Measurements from ENCODE around the gene FAM3A. TPM values are rescaled to one million over a fixed set of nuclear protein-coding genes. Genes with fewer than 3 reads are reported as not detected.

Gene FAM3A
- total RNA-seq, 1 donor from 2014 or later: 29.6 TPM

- no peaks in the 10 kb centered on the region for H3K9me3 Mint-ChIP-seq (ENCODE audit: unreplicated experiment)
Observed at GRCh38 chrX:154467556-154467955, 48.5 kb downstream of the FAM3A start.

GRCh38 chrX:154466907-154467306, 49.1 kb downstream of the FAM3A start:
- no peak for TF ChIP-seq CTCF (IDR thresholded peaks at IDR 0.05; ENCODE audit: unreplicated experiment)
- no peaks in the 10 kb centered on the region for H3K9me3 Mint-ChIP-seq (ENCODE audit: unreplicated experiment)
- no peak overlapping the region for H3K4me3 Mint-ChIP-seq (ENCODE audit: unreplicated experiment)
- peaks cover 5% of the 10 kb centered on the region for H3K36me3 Mint-ChIP-seq (ENCODE audit: low read depth, unreplicated experiment)
- H3K27me3 Mint-ChIP-seq (ENCODE audit: unreplicated experiment): peaks cover 1% of the 10 kb centered on the region
- no peaks in the 10 kb centered on the region for H3K4me1 Mint-ChIP-seq (ENCODE audit: unreplicated experiment)
- no peak for DNase-seq (ENCODE audit: low spot score)
- no peak overlapping the region for H3K27ac Mint-ChIP-seq (ENCODE audit: unreplicated experiment)

More at GRCh38 chrX:154467556-154467955, 48.5 kb downstream of the FAM3A start:
- Mint-ChIP-seq H3K4me3 (ENCODE audit: unreplicated experiment) (no peak overlapping the region), H3K27ac (ENCODE audit: unreplicated experiment) (no peak overlapping the region), H3K27me3 (ENCODE audit: unreplicated experiment) (peaks cover 1% of the 10 kb centered on the region), H3K4me1 (ENCODE audit: unreplicated experiment) (no peaks in the 10 kb centered on the region), H3K36me3 (ENCODE audit: low read depth, unreplicated experiment) (peaks cover 5% of the 10 kb centered on the region)
- no peak for TF ChIP-seq CTCF (IDR thresholded peaks at IDR 0.05; ENCODE audit: unreplicated experiment)
- DNase-seq (ENCODE audit: low spot score): no peak

GRCh38 chrX:154466036-154466435, 50.0 kb downstream of the FAM3A start:
- Mint-ChIP-seq H3K4me1 (ENCODE audit: unreplicated experiment) (no peaks in the 10 kb centered on the region), H3K4me3 (ENCODE audit: unreplicated experiment) (no peak overlapping the region), H3K9me3 (ENCODE audit: unreplicated experiment) (no peaks in the 10 kb centered on the region), H3K36me3 (ENCODE audit: low read depth, unreplicated experiment) (peaks cover 5% of the 10 kb centered on the region), H3K27me3 (ENCODE audit: unreplicated experiment) (peaks cover 1% of the 10 kb centered on the region), H3K27ac (ENCODE audit: unreplicated experiment) (no peak overlapping the region)
- TF ChIP-seq CTCF (IDR thresholded peaks at IDR 0.05; ENCODE audit: unreplicated experiment): no peak
- DNase-seq (ENCODE audit: low spot score): no peak

- H3K27me3 Mint-ChIP-seq (ENCODE audit: unreplicated experiment): no peaks in the 10 kb centered on the region
- no peak overlapping the region for H3K27ac Mint-ChIP-seq (ENCODE audit: unreplicated experiment)
- no peak for DNase-seq (ENCODE audit: low spot score)
- H3K4me3 Mint-ChIP-seq (ENCODE audit: unreplicated experiment): no peak overlapping the region
- TF ChIP-seq CTCF (IDR thresholded peaks at IDR 0.05; ENCODE audit: unreplicated experiment): no peak
- peaks cover 5% of the 10 kb centered on the region for H3K36me3 Mint-ChIP-seq (ENCODE audit: low read depth, unreplicated experiment)
- no peaks in the 10 kb centered on the region for H3K9me3 Mint-ChIP-seq (ENCODE audit: unreplicated experiment)
- H3K4me1 Mint-ChIP-seq (ENCODE audit: unreplicated experiment): no peaks in the 10 kb centered on the region
Observed at GRCh38 chrX:154465601-154466000, 50.4 kb downstream of the FAM3A start.

- Mint-ChIP-seq H3K4me1 (ENCODE audit: unreplicated experiment) (no peaks in the 10 kb centered on the region), H3K9me3 (ENCODE audit: unreplicated experiment) (no peaks in the 10 kb centered on the region), H3K36me3 (ENCODE audit: low read depth, unreplicated experiment) (peaks cover 5% of the 10 kb centered on the region), H3K27ac (ENCODE audit: unreplicated experiment) (no peak overlapping the region), H3K4me3 (ENCODE audit: unreplicated experiment) (no peak overlapping the region), H3K27me3 (ENCODE audit: unreplicated experiment) (no peaks in the 10 kb centered on the region)
- no peak for DNase-seq (ENCODE audit: low spot score)
- TF ChIP-seq CTCF (IDR thresholded peaks at IDR 0.05; ENCODE audit: unreplicated experiment): no peak
Observed at GRCh38 chrX:154464806-154465365, 51.1 kb downstream of the FAM3A start.
